B cell (primary cell): ENCODE measurements around the gene NPIPB5.
"Not testable (repeated sequence)": the region's sequence is repeated elsewhere in the genome, so short reads cannot be mapped to it uniquely, and the experiment has no call there.

ENCODE experiments used
- CTCF ChIP-seq: fragments of 200-600 bp; IDR thresholded peaks from one replicate; pipeline ENCODE4 v1.8.0; 2022; ENCODE audit warnings: antibody characterized with exemption, mild to moderate bottlenecking
- EZH2 ChIP-seq: IDR thresholded peaks from 2 replicates; pipeline ENCODE4 v1.6.1; 2012; ENCODE audit warnings: borderline replicate concordance, low read depth, mild to moderate bottlenecking, moderate library complexity, low read length; ENCODE audit not compliant: insufficient read depth, poor library complexity, severe bottlenecking

- TF ChIP-seq CTCF, EZH2: not testable (repeated sequence)
Measured at GRCh38 chr16:22510591-22510990, at the start of gene NPIPB5.
